Activated CD4-positive, alpha-beta memory T cell treated with anti-CD3 and anti-CD28 coated beads for 36 hours (primary cell): ENCODE measurements around the gene TTR. TPM values are rescaled to one million over a fixed set of nuclear protein-coding genes. Genes with fewer than 3 reads are reported as not detected.

Experiments
- CTCF ChIA-PET: fragments of 350-600 bp; sonication (Branson Sonifier 250); formaldehyde crosslinking; loops from one replicate; lab custom pipeline; 2021; ENCODE audit warnings: antibody characterized with exemption, inconsistent platforms; lab: Charles Lee
- POLR2A ChIA-PET: fragments of 350-600 bp; sonication (Branson Sonifier 250); formaldehyde crosslinking; loops from one replicate; lab custom pipeline; 2021; ENCODE audit warnings: antibody characterized with exemption; lab: Charles Lee
- DNase-seq: peaks from one replicate; pipeline ENCODE4 v3.0.0-alpha.2; 2020
- H3K27ac Mint-ChIP-seq: one replicate; pipeline ENCODE4 v1.8.0; 2021; ENCODE audit warnings: mixed read lengths
- H3K27me3 Mint-ChIP-seq: one replicate; pipeline ENCODE4 v1.8.0; 2021; ENCODE audit warnings: mixed read lengths
- H3K36me3 Mint-ChIP-seq: one replicate; pipeline ENCODE4 v1.8.0; 2021; ENCODE audit warnings: mixed read lengths
- H3K4me1 Mint-ChIP-seq: one replicate; pipeline ENCODE4 v1.8.0; 2021; ENCODE audit warnings: low read depth, mixed read lengths
- H3K4me3 Mint-ChIP-seq: one replicate; pipeline ENCODE4 v1.8.0; 2021; ENCODE audit warnings: mild to moderate bottlenecking, mixed read lengths
- H3K9me3 Mint-ChIP-seq: one replicate; pipeline ENCODE4 v1.8.0; 2021; ENCODE audit warnings: mixed read lengths
- intact Hi-C: fragments of 100-400 bp; cut with micrococcal nuclease; formaldehyde crosslinking; loops from one replicate; pipeline ENCODE4 v1.15.1; 2023
- total RNA-seq, 2 experiments: library from RNA; stranded (reverse); gene quantifications; one replicate each; pipeline ENCODE4 v1.2.3, GENCODE V29; 2021

The TTR gene
- total RNA-seq, 2 experiments from 2014 or later, result not detected

GRCh38 chr18:31624892-31625640 lies 33.4 kb downstream of the TTR start:
- H3K4me3 Mint-ChIP-seq, result no peak overlapping the region
- DNase-seq, result no peak
- intact Hi-C loops, result no loop called here
- ChIA-PET POLR2A (no interaction called here), CTCF (interaction anchor here (1.2 kb wide), 1 partner anchor 98 kb away, joined by 3 read pairs; no protein-coding TSS in a partner anchor)
- H3K4me1 Mint-ChIP-seq, result no peaks in the 10 kb centered on the region
- no peak overlapping the region for H3K27ac Mint-ChIP-seq
- no peaks in the 10 kb centered on the region for H3K27me3 Mint-ChIP-seq
- no peaks in the 10 kb centered on the region for H3K9me3 Mint-ChIP-seq
- no peaks in the 10 kb centered on the region for H3K36me3 Mint-ChIP-seq

- POLR2A ChIA-PET, result no interaction called here
- H3K27ac Mint-ChIP-seq, result no peak overlapping the region
- H3K4me3 Mint-ChIP-seq, result no peak overlapping the region
- CTCF ChIA-PET, result no interaction called here
- H3K27me3 Mint-ChIP-seq, result no peaks in the 10 kb centered on the region
- no peaks in the 10 kb centered on the region for H3K4me1 Mint-ChIP-seq
- no peaks in the 10 kb centered on the region for H3K9me3 Mint-ChIP-seq
- DNase-seq, result no peak
- intact Hi-C loops, result no loop called here
- no peaks in the 10 kb centered on the region for H3K36me3 Mint-ChIP-seq
These were observed 34.7 kb downstream of the TTR start for GRCh38 chr18:31626409-31626808.

- Mint-ChIP-seq H3K4me1 (peaks cover 10% of the 10 kb centered on the region), H3K4me3 (no peak overlapping the region), H3K9me3 (no peaks in the 10 kb centered on the region), H3K27ac (no peak overlapping the region), H3K36me3 (no peaks in the 10 kb centered on the region), H3K27me3 (peaks cover 7% of the 10 kb centered on the region)
- no peak for DNase-seq
- CTCF ChIA-PET, result no interaction called here
- intact Hi-C loops, result no loop called here
- POLR2A ChIA-PET, result no interaction called here
These were observed 38.9 kb downstream of the TTR start for GRCh38 chr18:31630549-31630948.

- peaks cover 7% of the 10 kb centered on the region for H3K27me3 Mint-ChIP-seq
These were observed 39.8 kb downstream of the TTR start for GRCh38 chr18:31631526-31631925.

GRCh38 chr18:31632356-31632755 lies 40.7 kb downstream of the TTR start:
- intact Hi-C loops, result no loop called here

More at GRCh38 chr18:31631526-31631925, 39.8 kb downstream of the TTR start:
- Mint-ChIP-seq H3K4me1 (peaks cover 10% of the 10 kb centered on the region), H3K36me3 (no peaks in the 10 kb centered on the region), H3K4me3 (no peak overlapping the region), H3K27ac (no peak overlapping the region), H3K9me3 (peaks cover 4% of the 10 kb centered on the region)
- CTCF ChIA-PET, result no interaction called here
- intact Hi-C loops, result no loop called here
- POLR2A ChIA-PET, result no interaction called here
- no peak for DNase-seq

GRCh38 chr18:31633392-31634330 lies 42.0 kb downstream of the TTR start:
- H3K27me3 Mint-ChIP-seq, result peaks cover 9% of the 10 kb centered on the region
- peaks cover 10% of the 10 kb centered on the region for H3K4me1 Mint-ChIP-seq
- H3K4me3 Mint-ChIP-seq, result no peak overlapping the region
- H3K9me3 Mint-ChIP-seq, result peaks cover 4% of the 10 kb centered on the region
- ChIA-PET POLR2A (no interaction called here), CTCF (interaction anchor here (1.2 to 1.4 kb wide), 2 partner anchors 25 to 89 kb away, joined by 3 read pairs; no protein-coding TSS in a partner anchor)
- DNase-seq, result no peak
- H3K27ac Mint-ChIP-seq, result no peak overlapping the region
- intact Hi-C loops, result no loop called here
- peaks cover 2% of the 10 kb centered on the region for H3K36me3 Mint-ChIP-seq

More at GRCh38 chr18:31632356-31632755, 40.7 kb downstream of the TTR start:
- H3K27ac Mint-ChIP-seq, result no peak overlapping the region
- H3K36me3 Mint-ChIP-seq, result peaks cover 2% of the 10 kb centered on the region
- ChIA-PET CTCF (no interaction called here), POLR2A (no interaction called here)
- peaks cover 10% of the 10 kb centered on the region for H3K4me1 Mint-ChIP-seq
- H3K4me3 Mint-ChIP-seq, result no peak overlapping the region
- peaks cover 9% of the 10 kb centered on the region for H3K27me3 Mint-ChIP-seq
- no peak for DNase-seq
- peaks cover 4% of the 10 kb centered on the region for H3K9me3 Mint-ChIP-seq

GRCh38 chr18:31634331-31634713 lies 42.6 kb downstream of the TTR start:
- H3K27ac Mint-ChIP-seq, result no peak overlapping the region
- intact Hi-C loops, result no loop called here
- peaks cover 4% of the 10 kb centered on the region for H3K9me3 Mint-ChIP-seq
- ChIA-PET CTCF (interaction anchor here (1.2 to 1.4 kb wide), 2 partner anchors 24 to 88 kb away, joined by 3 read pairs; no protein-coding TSS in a partner anchor), POLR2A (no interaction called here)
- no peak overlapping the region for H3K4me3 Mint-ChIP-seq
- H3K27me3 Mint-ChIP-seq, result peaks cover 10% of the 10 kb centered on the region
- peaks cover 2% of the 10 kb centered on the region for H3K36me3 Mint-ChIP-seq
- DNase-seq, result no peak
- peaks cover 10% of the 10 kb centered on the region for H3K4me1 Mint-ChIP-seq

- peaks cover 10% of the 10 kb centered on the region for H3K4me1 Mint-ChIP-seq
- ChIA-PET POLR2A (no interaction called here), CTCF (interaction anchor here (1.1 to 1.5 kb wide), 2 partner anchors 86 to 88 kb away, joined by 4 to 5 read pairs; no protein-coding TSS in a partner anchor)
- intact Hi-C loops, result no loop called here
- H3K9me3 Mint-ChIP-seq, result peaks cover 4% of the 10 kb centered on the region
- peaks cover 10% of the 10 kb centered on the region for H3K27me3 Mint-ChIP-seq
- H3K36me3 Mint-ChIP-seq, result peaks cover 2% of the 10 kb centered on the region
- H3K4me3 Mint-ChIP-seq, result no peak overlapping the region
- no peak for DNase-seq
- H3K27ac Mint-ChIP-seq, result no peak overlapping the region
These were observed 44.7 kb downstream of the TTR start for GRCh38 chr18:31636387-31636786.

GRCh38 chr18:31637445-31637844 lies 45.8 kb downstream of the TTR start:
- H3K4me1 Mint-ChIP-seq, result peaks cover 10% of the 10 kb centered on the region
- CTCF ChIA-PET, result interaction anchor here (1.5 kb wide), 1 partner anchor 87 kb away, joined by 4 read pairs; no protein-coding TSS in a partner anchor
- no peak overlapping the region for H3K27ac Mint-ChIP-seq
- peaks cover 10% of the 10 kb centered on the region for H3K27me3 Mint-ChIP-seq
- DNase-seq, result no peak
- H3K36me3 Mint-ChIP-seq, result peaks cover 2% of the 10 kb centered on the region
- peaks cover 4% of the 10 kb centered on the region for H3K9me3 Mint-ChIP-seq
- POLR2A ChIA-PET, result no interaction called here
- intact Hi-C loops, result no loop called here
- H3K4me3 Mint-ChIP-seq, result no peak overlapping the region

- intact Hi-C loops, result no loop called here
- ChIA-PET POLR2A (no interaction called here), CTCF (no interaction called here)
- Mint-ChIP-seq H3K27ac (no peak overlapping the region), H3K4me1 (peaks cover 11% of the 10 kb centered on the region), H3K27me3 (peaks cover 4% of the 10 kb centered on the region), H3K4me3 (no peak overlapping the region), H3K9me3 (no peaks in the 10 kb centered on the region), H3K36me3 (no peaks in the 10 kb centered on the region)
- DNase-seq, result no peak
These were observed 51.3 kb downstream of the TTR start for GRCh38 chr18:31643003-31643402.

- peaks cover 11% of the 10 kb centered on the region for H3K4me1 Mint-ChIP-seq
- CTCF ChIA-PET, result no interaction called here
- H3K27me3 Mint-ChIP-seq, result peaks cover 3% of the 10 kb centered on the region
- DNase-seq, result no peak
- POLR2A ChIA-PET, result no interaction called here
- no peak overlapping the region for H3K27ac Mint-ChIP-seq
- intact Hi-C loops, result loop anchor here (5.0 kb wide), 1 partner anchor 37 kb away; the partner anchor contains the start of gene B4GALT6
- no peak overlapping the region for H3K4me3 Mint-ChIP-seq
- no peaks in the 10 kb centered on the region for H3K36me3 Mint-ChIP-seq
- H3K9me3 Mint-ChIP-seq, result no peaks in the 10 kb centered on the region
These were observed 53.7 kb downstream of the TTR start for GRCh38 chr18:31645411-31645810.
